Chondrocyte (in vitro differentiated cells): ENCODE data around the gene DENND1B. TPM values are rescaled to one million over a fixed set of nuclear protein-coding genes. Genes with fewer than 3 reads are reported as not detected.

ENCODE experiments used
- DNase-seq: peaks from one replicate; pipeline ENCODE4 v3.0.0; 2021; ENCODE audit warnings: mixed read lengths, low spot score
- H3K27ac Mint-ChIP-seq: one replicate; pipeline ENCODE4 v1.8.0; 2021; ENCODE audit warnings: mild to moderate bottlenecking, moderate library complexity, mixed read lengths; ENCODE audit not compliant: unreplicated experiment
- H3K27me3 Mint-ChIP-seq: 2 replicates; pipeline ENCODE4 v1.8.0; 2021; ENCODE audit warnings: low read depth, mixed read lengths
- H3K36me3 Mint-ChIP-seq: 2 replicates; pipeline ENCODE4 v1.8.0; 2021; ENCODE audit warnings: low read depth, mixed read lengths
- H3K4me1 Mint-ChIP-seq: 2 replicates; pipeline ENCODE4 v1.8.0; 2021; ENCODE audit warnings: low read depth, mild to moderate bottlenecking, mixed read lengths
- H3K4me3 Mint-ChIP-seq: one replicate; pipeline ENCODE4 v1.8.0; 2021; ENCODE audit warnings: mild to moderate bottlenecking, moderate library complexity, mixed read lengths; ENCODE audit not compliant: unreplicated experiment
- H3K9me3 Mint-ChIP-seq: 2 replicates; pipeline ENCODE4 v1.8.0; 2021; ENCODE audit warnings: low read depth, mixed read lengths
- total RNA-seq: library from RNA; stranded (reverse); gene quantifications from 3 replicates; pipeline ENCODE4 v1.2.1, GENCODE V29; 2021
- TF ChIP-seq, protein P1 (sequence below): fragments of 200-600 bp; sonication (generic); IDR thresholded peaks from 2 replicates; pipeline ENCODE4 v1.5.0; 2021; ENCODE audit warnings: antibody characterized with exemption, mild to moderate bottlenecking, moderate library complexity

Gene DENND1B
- total RNA-seq, 1 donor from 2014 or later: 10.9 TPM

DNA sequence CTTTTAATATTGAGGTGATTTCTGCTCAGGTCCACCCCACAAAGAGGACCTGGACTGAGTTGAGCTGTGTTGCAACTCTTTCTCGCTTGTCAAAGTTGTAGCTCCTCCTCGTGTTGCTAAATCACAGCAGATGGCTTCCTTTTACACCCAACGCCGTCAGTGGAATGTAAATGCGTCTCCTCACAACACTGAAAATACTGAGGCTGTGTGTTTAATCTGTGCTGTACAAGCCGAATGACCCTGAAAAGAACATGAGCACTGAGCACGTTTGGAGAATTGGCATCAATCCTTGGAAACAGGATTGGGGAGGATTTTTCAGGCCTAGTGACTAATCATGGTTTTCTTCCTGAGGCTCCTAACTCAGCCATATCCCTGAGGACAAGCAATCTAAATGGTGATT lies 311.2 kb downstream of the DENND1B start:
- no peak overlapping the region for H3K4me3 Mint-ChIP-seq
- H3K27ac Mint-ChIP-seq: peak overlapping the region; percentile 82

DNA sequence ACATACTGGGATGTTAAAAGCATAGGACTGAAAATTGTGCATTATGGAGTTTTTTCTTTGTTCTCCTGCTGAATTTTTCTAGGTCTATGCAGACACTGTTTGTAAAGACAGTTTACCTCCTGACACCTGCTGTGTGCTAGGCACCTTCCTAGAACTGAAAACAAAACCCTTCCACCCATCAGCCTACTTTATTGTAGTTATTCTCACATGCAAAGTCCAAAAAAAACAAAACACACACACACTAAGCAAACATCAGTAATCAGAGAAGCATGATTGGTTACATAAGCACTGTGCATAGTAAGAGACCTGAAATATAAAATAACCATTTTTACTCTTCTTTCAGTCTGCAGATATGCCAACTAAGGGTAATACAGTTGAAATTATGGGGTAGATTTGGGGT lies 312.1 kb downstream of the DENND1B start:
- TF ChIP-seq, protein P1, sequence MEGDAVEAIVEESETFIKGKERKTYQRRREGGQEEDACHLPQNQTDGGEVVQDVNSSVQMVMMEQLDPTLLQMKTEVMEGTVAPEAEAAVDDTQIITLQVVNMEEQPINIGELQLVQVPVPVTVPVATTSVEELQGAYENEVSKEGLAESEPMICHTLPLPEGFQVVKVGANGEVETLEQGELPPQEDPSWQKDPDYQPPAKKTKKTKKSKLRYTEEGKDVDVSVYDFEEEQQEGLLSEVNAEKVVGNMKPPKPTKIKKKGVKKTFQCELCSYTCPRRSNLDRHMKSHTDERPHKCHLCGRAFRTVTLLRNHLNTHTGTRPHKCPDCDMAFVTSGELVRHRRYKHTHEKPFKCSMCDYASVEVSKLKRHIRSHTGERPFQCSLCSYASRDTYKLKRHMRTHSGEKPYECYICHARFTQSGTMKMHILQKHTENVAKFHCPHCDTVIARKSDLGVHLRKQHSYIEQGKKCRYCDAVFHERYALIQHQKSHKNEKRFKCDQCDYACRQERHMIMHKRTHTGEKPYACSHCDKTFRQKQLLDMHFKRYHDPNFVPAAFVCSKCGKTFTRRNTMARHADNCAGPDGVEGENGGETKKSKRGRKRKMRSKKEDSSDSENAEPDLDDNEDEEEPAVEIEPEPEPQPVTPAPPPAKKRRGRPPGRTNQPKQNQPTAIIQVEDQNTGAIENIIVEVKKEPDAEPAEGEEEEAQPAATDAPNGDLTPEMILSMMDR: no peak
- Mint-ChIP-seq H3K27ac (no peak overlapping the region), H3K4me1 (peaks cover 41% of the 10 kb centered on the region), H3K4me3 (no peak overlapping the region), H3K36me3 (no peaks in the 10 kb centered on the region), H3K9me3 (no peaks in the 10 kb centered on the region), H3K27me3 (no peaks in the 10 kb centered on the region)
- DNase-seq: no peak

More for the DNA sequence above, 311.2 kb downstream of the DENND1B start:
- no peaks in the 10 kb centered on the region for H3K36me3 Mint-ChIP-seq
- H3K4me1 Mint-ChIP-seq: peaks cover 47% of the 10 kb centered on the region
- H3K27me3 Mint-ChIP-seq: no peaks in the 10 kb centered on the region
- H3K9me3 Mint-ChIP-seq: no peaks in the 10 kb centered on the region
- DNase-seq: no peak
- TF ChIP-seq, protein P1: no peak

DNA sequence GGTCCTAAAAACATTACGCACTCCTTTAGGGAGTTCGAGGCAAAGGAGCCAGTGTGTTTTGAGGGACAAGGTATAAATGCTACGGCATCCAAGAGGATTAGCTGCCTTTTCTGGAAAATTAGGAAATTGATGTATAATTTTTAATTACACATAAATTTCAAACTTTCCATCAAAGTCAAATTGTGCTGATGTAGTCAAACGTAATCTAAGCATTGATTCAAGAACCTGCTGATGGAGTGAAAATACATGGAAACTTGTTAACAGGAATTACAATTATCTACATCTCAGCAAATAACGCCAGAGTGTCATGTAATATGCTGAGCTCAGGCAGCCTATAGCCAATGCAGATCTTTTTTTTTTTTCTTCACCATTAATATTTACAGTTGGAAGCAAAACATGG lies 312.7 kb downstream of the DENND1B start:
- Mint-ChIP-seq H3K27me3 (no peaks in the 10 kb centered on the region), H3K27ac (no peak overlapping the region), H3K9me3 (no peaks in the 10 kb centered on the region), H3K4me1 (peaks cover 35% of the 10 kb centered on the region), H3K36me3 (no peaks in the 10 kb centered on the region), H3K4me3 (no peak overlapping the region)
- no peak for DNase-seq
- TF ChIP-seq, protein P1: no peak

Other genes starting within 250 kb of the DENND1B start
- 4.1 to 6.2 TPM (median 5.3 TPM) in 3 replicates for gene C1orf53, start 127.2 kb upstream of the DENND1B start, total RNA-seq
- not detected in 3 replicates for gene LHX9, start 141.9 kb upstream of the DENND1B start, total RNA-seq